K562 (cell line): ENCODE data around the gene GINS3. TPM values are rescaled to one million over a fixed set of nuclear protein-coding genes. Genes with fewer than 3 reads are reported as not detected.

Source experiments
- CREM ChIP-seq: IDR thresholded peaks from 2 replicates; pipeline ENCODE4 v1.6.1; 2014; ENCODE audit warnings: antibody characterized with exemption, low read depth
- DIDO1 ChIP-seq: fragments of 450-650 bp; IDR thresholded peaks from 2 replicates; pipeline ENCODE4 v1.6.1; 2016; ENCODE audit warnings: low read depth, missing biosample characterization, missing genetic modification characterization
- PHF20 ChIP-seq: fragments of 450-650 bp; IDR thresholded peaks from 2 replicates; pipeline ENCODE4 v1.6.1; 2018; ENCODE audit not compliant: partially characterized antibody
- SMAD1 ChIP-seq: fragments of 150-350 bp; IDR thresholded peaks from 2 replicates; pipeline ENCODE4 v1.6.1; 2014; ENCODE audit warnings: low read length, low read depth; ENCODE audit not compliant: partially characterized antibody
- ZNF23 ChIP-seq: fragments of 250-450 bp; sonication (Bioruptor Pico); IDR thresholded peaks from 2 replicates; pipeline ENCODE4 v1.4.0; 2020; ENCODE audit warnings: mild to moderate bottlenecking
- ZNF75A ChIP-seq: fragments of 450-650 bp; formaldehyde crosslinking; IDR thresholded peaks from 2 replicates; pipeline ENCODE4 v1.4.0; 2020; ENCODE audit warnings: mild to moderate bottlenecking
- polyA plus RNA-seq, 8 experiments: library from polyadenylated mRNA; depleted of rRNA in 4 of 8; stranded (reverse) in 5 of 8; unstranded in 3 of 8; fragments of >200 nt; fragmentation: Nextera tagmentation in 2 of 8; fragmentation: Illumina TruSeq in 1 of 8; extraction: Ambion mirVana in 2 of 8; extraction: Trizol in 1 of 8; gene quantifications; 2 replicates each; pipeline versions ENCODE4 v1.2.1 to v1.2.3, GENCODE V29; 2011 to 2014; ENCODE audit warnings: inconsistent platforms in 1 of 8, missing spikeins in 1 of 8
- total RNA-seq, 7 experiments: library from RNA; depleted of rRNA in 6 of 7; stranded (reverse); fragments of >200 nt in 6 of 7; fragmentation: Illumina TruSeq in 2 of 7; extraction: Trizol in 2 of 7; gene quantifications; 2 replicates each; pipeline versions ENCODE4 v1.2.1 to v1.2.3, GENCODE V29; 2011 to 2021; ENCODE audit warnings: low replicate concordance in 1 of 7
- TF ChIP-seq, protein P1 (sequence below): fragments of 450-650 bp; IDR thresholded peaks from 2 replicates; pipeline ENCODE4 v1.6.1; 2016; ENCODE audit warnings: mild to moderate bottlenecking, moderate library complexity
- TF ChIP-seq, protein P2 (sequence below): sonication (generic); formaldehyde crosslinking; IDR thresholded peaks from 2 replicates; pipeline ENCODE4 v1.8.0; 2022; ENCODE audit warnings: mild to moderate bottlenecking, low read depth, missing genetic modification reagents
- TF ChIP-seq, protein P3 (sequence below): IDR thresholded peaks from 2 replicates; pipeline ENCODE4 v1.6.1; 2016; ENCODE audit warnings: missing genetic modification characterization, missing compliant biosample characterization

GINS3 gene
- total and polyA plus RNA-seq, 9 of the 15 experiments (the other 6 are each of a cell fraction or from before 2014, with no cell fraction given), result 17.8 to 31.9 (median 25.4) TPM

DNA sequence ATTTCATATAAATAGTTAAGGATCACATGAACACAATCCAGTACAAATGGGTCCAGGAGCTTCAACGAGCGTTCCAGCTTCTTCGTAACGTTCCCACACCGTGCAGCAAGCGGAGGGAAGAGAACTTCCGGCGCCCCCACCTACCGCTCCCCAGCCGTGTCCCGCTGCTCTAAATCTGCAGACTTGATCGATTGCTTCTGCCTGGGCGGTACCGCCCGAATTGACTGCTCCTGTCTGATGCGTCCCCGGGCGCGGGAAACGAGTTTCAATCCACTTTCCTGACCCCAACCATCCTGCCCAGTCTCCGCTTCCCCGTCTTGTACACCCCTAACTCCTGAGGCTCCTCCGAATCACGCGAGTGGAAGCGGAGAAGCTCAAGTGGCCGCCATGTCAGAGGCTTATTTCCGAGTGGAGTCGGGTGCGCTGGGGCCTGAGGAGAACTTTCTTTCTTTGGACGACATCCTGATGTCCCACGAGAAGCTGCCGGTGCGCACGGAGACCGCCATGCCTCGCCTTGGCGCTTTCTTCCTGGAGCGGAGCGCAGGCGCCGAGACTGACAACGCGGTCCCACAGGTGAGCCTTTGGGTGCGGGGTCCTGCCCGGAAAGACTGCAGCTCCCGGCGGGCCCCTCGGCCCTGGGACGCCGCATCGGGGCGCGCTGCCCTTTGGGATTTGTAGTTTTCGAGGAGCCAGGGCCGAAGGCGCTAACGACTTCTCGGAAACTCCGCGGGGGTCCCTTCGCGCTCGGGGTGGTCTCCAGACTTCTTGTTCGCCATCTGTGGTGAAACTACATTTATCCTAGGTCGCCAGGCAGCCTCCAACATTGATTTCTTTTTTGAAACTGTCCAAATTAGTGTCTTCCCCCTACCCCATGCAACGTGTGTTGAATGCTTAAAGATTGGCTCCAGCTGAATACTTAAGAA is at the start of gene GINS3 (continued):
- TF ChIP-seq, protein P1, sequence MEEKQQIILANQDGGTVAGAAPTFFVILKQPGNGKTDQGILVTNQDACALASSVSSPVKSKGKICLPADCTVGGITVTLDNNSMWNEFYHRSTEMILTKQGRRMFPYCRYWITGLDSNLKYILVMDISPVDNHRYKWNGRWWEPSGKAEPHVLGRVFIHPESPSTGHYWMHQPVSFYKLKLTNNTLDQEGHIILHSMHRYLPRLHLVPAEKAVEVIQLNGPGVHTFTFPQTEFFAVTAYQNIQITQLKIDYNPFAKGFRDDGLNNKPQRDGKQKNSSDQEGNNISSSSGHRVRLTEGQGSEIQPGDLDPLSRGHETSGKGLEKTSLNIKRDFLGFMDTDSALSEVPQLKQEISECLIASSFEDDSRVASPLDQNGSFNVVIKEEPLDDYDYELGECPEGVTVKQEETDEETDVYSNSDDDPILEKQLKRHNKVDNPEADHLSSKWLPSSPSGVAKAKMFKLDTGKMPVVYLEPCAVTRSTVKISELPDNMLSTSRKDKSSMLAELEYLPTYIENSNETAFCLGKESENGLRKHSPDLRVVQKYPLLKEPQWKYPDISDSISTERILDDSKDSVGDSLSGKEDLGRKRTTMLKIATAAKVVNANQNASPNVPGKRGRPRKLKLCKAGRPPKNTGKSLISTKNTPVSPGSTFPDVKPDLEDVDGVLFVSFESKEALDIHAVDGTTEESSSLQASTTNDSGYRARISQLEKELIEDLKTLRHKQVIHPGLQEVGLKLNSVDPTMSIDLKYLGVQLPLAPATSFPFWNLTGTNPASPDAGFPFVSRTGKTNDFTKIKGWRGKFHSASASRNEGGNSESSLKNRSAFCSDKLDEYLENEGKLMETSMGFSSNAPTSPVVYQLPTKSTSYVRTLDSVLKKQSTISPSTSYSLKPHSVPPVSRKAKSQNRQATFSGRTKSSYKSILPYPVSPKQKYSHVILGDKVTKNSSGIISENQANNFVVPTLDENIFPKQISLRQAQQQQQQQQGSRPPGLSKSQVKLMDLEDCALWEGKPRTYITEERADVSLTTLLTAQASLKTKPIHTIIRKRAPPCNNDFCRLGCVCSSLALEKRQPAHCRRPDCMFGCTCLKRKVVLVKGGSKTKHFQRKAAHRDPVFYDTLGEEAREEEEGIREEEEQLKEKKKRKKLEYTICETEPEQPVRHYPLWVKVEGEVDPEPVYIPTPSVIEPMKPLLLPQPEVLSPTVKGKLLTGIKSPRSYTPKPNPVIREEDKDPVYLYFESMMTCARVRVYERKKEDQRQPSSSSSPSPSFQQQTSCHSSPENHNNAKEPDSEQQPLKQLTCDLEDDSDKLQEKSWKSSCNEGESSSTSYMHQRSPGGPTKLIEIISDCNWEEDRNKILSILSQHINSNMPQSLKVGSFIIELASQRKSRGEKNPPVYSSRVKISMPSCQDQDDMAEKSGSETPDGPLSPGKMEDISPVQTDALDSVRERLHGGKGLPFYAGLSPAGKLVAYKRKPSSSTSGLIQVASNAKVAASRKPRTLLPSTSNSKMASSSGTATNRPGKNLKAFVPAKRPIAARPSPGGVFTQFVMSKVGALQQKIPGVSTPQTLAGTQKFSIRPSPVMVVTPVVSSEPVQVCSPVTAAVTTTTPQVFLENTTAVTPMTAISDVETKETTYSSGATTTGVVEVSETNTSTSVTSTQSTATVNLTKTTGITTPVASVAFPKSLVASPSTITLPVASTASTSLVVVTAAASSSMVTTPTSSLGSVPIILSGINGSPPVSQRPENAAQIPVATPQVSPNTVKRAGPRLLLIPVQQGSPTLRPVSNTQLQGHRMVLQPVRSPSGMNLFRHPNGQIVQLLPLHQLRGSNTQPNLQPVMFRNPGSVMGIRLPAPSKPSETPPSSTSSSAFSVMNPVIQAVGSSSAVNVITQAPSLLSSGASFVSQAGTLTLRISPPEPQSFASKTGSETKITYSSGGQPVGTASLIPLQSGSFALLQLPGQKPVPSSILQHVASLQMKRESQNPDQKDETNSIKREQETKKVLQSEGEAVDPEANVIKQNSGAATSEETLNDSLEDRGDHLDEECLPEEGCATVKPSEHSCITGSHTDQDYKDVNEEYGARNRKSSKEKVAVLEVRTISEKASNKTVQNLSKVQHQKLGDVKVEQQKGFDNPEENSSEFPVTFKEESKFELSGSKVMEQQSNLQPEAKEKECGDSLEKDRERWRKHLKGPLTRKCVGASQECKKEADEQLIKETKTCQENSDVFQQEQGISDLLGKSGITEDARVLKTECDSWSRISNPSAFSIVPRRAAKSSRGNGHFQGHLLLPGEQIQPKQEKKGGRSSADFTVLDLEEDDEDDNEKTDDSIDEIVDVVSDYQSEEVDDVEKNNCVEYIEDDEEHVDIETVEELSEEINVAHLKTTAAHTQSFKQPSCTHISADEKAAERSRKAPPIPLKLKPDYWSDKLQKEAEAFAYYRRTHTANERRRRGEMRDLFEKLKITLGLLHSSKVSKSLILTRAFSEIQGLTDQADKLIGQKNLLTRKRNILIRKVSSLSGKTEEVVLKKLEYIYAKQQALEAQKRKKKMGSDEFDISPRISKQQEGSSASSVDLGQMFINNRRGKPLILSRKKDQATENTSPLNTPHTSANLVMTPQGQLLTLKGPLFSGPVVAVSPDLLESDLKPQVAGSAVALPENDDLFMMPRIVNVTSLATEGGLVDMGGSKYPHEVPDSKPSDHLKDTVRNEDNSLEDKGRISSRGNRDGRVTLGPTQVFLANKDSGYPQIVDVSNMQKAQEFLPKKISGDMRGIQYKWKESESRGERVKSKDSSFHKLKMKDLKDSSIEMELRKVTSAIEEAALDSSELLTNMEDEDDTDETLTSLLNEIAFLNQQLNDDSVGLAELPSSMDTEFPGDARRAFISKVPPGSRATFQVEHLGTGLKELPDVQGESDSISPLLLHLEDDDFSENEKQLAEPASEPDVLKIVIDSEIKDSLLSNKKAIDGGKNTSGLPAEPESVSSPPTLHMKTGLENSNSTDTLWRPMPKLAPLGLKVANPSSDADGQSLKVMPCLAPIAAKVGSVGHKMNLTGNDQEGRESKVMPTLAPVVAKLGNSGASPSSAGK, result peak; percentile 98
- peak; percentile 83 for TF ChIP-seq CREM
- TF ChIP-seq ZNF23 (CRISPR knock-in tag), result 0 out of 2 replicates have a peak, but pooled peaks have one; percentile 14
- TF ChIP-seq, protein P2, sequence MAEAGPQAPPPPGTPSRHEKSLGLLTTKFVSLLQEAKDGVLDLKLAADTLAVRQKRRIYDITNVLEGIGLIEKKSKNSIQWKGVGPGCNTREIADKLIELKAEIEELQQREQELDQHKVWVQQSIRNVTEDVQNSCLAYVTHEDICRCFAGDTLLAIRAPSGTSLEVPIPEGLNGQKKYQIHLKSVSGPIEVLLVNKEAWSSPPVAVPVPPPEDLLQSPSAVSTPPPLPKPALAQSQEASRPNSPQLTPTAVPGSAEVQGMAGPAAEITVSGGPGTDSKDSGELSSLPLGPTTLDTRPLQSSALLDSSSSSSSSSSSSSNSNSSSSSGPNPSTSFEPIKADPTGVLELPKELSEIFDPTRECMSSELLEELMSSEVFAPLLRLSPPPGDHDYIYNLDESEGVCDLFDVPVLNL (CRISPR knock-in tag), result peak; percentile 97
- TF ChIP-seq SMAD1, result no peak
- no peak for TF ChIP-seq ZNF75A (CRISPR knock-in tag)
- peak; percentile 65; the same call in 1 of the 2 replicates for TF ChIP-seq DIDO1 (tag)
- peak; percentile 81 for TF ChIP-seq PHF20
- TF ChIP-seq, protein P3, sequence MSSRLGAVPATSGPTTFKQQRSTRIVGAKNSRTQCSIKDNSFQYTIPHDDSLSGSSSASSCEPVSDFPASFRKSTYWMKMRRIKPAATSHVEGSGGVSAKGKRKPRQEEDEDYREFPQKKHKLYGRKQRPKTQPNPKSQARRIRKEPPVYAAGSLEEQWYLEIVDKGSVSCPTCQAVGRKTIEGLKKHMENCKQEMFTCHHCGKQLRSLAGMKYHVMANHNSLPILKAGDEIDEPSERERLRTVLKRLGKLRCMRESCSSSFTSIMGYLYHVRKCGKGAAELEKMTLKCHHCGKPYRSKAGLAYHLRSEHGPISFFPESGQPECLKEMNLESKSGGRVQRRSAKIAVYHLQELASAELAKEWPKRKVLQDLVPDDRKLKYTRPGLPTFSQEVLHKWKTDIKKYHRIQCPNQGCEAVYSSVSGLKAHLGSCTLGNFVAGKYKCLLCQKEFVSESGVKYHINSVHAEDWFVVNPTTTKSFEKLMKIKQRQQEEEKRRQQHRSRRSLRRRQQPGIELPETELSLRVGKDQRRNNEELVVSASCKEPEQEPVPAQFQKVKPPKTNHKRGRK (tag), result no peak
